Ovary (tissue), 3 donors: ENCODE measurements around the gene TRAF2.

Experiments
- POLR2A ChIP-seq: fragments of 450-650 bp; IDR thresholded peaks from one replicate; pipeline ENCODE4 v1.6.1; 2017; ENCODE audit warnings: antibody characterized with exemption, mild to moderate bottlenecking, moderate library complexity
- TF ChIP-seq, protein P1 (sequence below), 3 donors: fragments of 450-650 bp in 2 of 3; fragments of 200-600 bp in 1 of 3; IDR thresholded peaks; one replicate each; pipeline versions ENCODE4 v1.5.1 to v1.8.0; 2016 to 2022; ENCODE audit warnings: antibody characterized with exemption in 3 of 3, mild to moderate bottlenecking in 1 of 3
- donor health status: DM: no; HTN: no; CAD: no.

DNA sequence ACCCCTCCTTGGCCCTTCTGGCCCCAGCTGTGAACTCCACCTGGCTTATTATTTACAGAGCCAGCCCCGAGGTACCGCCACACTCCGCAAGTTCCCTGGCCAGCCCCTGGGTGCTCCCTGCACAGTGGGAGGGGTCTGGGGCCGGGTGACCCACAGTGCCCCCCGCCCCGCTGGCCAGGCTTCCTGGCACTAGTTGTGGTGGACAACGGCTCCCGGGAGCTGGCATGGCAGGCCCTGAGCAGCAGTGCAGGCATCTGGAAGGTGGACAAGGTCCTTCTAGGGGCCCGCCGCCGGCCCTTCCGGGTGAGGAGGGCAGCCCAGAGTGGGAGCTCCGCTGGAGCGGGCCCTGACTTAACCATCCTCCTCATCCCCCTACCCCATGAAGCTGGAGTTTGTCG, 30.2 kb upstream of the TRAF2 start:
- TF ChIP-seq, protein P1, sequence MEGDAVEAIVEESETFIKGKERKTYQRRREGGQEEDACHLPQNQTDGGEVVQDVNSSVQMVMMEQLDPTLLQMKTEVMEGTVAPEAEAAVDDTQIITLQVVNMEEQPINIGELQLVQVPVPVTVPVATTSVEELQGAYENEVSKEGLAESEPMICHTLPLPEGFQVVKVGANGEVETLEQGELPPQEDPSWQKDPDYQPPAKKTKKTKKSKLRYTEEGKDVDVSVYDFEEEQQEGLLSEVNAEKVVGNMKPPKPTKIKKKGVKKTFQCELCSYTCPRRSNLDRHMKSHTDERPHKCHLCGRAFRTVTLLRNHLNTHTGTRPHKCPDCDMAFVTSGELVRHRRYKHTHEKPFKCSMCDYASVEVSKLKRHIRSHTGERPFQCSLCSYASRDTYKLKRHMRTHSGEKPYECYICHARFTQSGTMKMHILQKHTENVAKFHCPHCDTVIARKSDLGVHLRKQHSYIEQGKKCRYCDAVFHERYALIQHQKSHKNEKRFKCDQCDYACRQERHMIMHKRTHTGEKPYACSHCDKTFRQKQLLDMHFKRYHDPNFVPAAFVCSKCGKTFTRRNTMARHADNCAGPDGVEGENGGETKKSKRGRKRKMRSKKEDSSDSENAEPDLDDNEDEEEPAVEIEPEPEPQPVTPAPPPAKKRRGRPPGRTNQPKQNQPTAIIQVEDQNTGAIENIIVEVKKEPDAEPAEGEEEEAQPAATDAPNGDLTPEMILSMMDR (IDR thresholded peaks at IDR 0.05): no peak
- no peak for TF ChIP-seq POLR2A
